Measurements from ENCODE around the gene CAVIN2.

CAVIN2 gene

GRCh38 chr2:191844706-191845105 lies 2.2 kb downstream of the CAVIN2 start:
- H3K4me3 ChIP-seq (replicated peaks; ENCODE audit: low read depth, low read length) = peak overlapping the region; percentile 27
- DNase-seq (ENCODE audit: extremely low read depth, low read depth) = no peak
- TF ChIP-seq, protein P1, sequence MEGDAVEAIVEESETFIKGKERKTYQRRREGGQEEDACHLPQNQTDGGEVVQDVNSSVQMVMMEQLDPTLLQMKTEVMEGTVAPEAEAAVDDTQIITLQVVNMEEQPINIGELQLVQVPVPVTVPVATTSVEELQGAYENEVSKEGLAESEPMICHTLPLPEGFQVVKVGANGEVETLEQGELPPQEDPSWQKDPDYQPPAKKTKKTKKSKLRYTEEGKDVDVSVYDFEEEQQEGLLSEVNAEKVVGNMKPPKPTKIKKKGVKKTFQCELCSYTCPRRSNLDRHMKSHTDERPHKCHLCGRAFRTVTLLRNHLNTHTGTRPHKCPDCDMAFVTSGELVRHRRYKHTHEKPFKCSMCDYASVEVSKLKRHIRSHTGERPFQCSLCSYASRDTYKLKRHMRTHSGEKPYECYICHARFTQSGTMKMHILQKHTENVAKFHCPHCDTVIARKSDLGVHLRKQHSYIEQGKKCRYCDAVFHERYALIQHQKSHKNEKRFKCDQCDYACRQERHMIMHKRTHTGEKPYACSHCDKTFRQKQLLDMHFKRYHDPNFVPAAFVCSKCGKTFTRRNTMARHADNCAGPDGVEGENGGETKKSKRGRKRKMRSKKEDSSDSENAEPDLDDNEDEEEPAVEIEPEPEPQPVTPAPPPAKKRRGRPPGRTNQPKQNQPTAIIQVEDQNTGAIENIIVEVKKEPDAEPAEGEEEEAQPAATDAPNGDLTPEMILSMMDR (IDR thresholded peaks at IDR 0.05; ENCODE audit: low read depth, low read length, missing control alignments) = no peak

DNA sequence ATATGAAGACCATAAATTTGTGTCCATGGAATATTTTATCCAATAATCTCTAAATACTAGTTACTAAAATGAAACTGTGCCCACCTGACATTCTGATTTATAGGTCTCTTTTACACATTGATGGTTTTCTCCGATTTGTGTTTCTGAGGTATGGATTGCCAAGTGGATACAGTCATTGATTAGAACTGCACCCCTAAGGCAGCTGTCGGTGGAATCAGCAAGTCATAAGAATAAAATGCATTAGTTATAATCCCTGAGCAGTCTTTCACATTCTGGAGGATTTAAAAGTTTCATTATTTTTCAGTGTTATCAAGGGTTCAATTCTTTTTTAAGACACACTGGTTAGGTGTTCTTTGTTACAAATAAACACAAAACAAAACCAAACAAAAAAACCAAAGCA lies 6.0 kb downstream of the CAVIN2 start:
- TF ChIP-seq, protein P1 (IDR thresholded peaks at IDR 0.05; ENCODE audit: low read depth, low read length, missing control alignments) = no peak
- no peak for DNase-seq (ENCODE audit: extremely low read depth, low read depth)
- H3K4me3 ChIP-seq (replicated peaks; ENCODE audit: low read depth, low read length) = no peak overlapping the region

DNA sequence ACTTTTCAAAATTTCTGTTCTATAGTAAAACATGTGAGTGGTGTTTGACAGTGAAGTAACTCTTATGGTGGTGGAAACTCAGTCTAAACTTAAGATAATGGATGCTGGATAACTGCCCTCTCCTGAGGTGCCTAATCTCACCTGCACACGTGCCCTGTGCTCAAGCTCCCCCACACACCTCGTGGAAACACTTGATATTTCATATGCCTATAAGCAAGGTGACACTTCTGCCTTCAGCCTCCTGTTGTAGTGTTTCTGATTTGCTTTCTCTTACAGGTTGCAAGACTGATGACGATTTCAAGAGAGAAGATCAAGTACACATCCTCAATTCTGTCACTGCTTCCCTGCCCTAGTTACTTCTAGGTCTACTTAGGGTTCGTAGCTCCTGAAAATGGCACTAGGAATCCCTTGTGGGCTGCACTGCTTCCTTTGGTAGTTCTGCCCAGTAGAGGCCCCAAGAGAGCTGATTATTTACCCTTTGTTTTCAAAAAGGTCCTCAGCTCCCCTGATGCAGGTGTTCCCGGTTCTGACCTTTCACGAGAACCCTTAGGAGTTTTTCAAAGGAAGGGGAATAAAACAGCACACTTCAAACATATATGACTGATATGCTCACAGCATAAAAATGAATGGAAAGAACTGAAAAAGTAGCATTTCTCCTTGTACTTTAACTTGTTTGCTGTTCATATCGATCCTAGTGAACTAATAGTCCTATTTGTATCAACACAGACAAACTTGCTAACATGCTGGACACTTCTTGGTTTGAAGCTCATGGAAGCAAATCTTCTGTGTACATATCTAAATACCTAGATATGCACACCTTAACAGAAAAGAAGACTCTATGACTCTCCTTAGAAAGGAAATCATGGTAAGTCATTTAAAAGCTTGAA lies 6.7 kb downstream of the CAVIN2 start:
- DNase-seq (ENCODE audit: extremely low read depth, low read depth) = no peak
- TF ChIP-seq, protein P1 (IDR thresholded peaks at IDR 0.05; ENCODE audit: low read depth, low read length, missing control alignments) = peak; percentile 9
- H3K4me3 ChIP-seq (replicated peaks; ENCODE audit: low read depth, low read length) = no peak overlapping the region

DNA sequence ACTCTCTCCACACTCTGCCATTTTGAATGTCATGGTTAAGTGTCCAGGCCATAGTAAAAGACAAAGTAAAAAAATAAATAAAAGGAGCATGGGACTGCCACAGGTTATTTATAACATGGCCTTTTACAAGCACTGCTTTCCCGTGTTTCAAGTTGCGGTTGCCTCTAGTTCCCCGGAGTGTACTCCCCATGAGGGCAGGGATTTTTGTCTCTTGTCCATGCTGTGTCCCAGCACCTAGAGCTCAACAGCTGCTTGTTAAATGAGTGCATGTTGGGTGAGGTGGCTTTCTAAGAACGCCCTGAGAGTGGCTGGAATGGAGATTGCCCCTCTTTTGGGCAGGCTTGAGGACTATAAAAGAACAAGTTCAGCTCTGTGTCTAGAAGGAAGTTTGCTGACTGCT lies 8.4 kb downstream of the CAVIN2 start:
- no peak for DNase-seq (ENCODE audit: extremely low read depth, low read depth)
- H3K4me3 ChIP-seq (replicated peaks; ENCODE audit: low read depth, low read length) = no peak overlapping the region
- TF ChIP-seq, protein P1 (IDR thresholded peaks at IDR 0.05; ENCODE audit: low read depth, low read length, missing control alignments) = no peak

- H3K4me3 ChIP-seq (replicated peaks; ENCODE audit: low read depth, low read length) = no peak overlapping the region
- DNase-seq (ENCODE audit: extremely low read depth, low read depth) = no peak
- TF ChIP-seq, protein P1 (IDR thresholded peaks at IDR 0.05; ENCODE audit: low read depth, low read length, missing control alignments) = no peak
These were observed 9.8 kb downstream of the CAVIN2 start for GRCh38 chr2:191836853-191837769.

GRCh38 chr2:191836471-191836852 lies 10.4 kb downstream of the CAVIN2 start:
- TF ChIP-seq, protein P1 (IDR thresholded peaks at IDR 0.05; ENCODE audit: low read depth, low read length, missing control alignments) = no peak
- no peak overlapping the region for H3K4me3 ChIP-seq (replicated peaks; ENCODE audit: low read depth, low read length)
- DNase-seq (ENCODE audit: extremely low read depth, low read depth) = no peak
